CD4-positive, alpha-beta T cell (primary cell): ENCODE measurements around the gene ANKS1B. TPM values are rescaled to one million over a fixed set of nuclear protein-coding genes. Genes with fewer than 3 reads are reported as not detected.

Experiments
- ATAC-seq: fragments of 200-7000 bp; cut with Tn5 transposase; one replicate; pipeline ENCODE4 v1.10.0; 2022; ENCODE audit warnings: mild to moderate bottlenecking; ENCODE audit not compliant: poor library complexity
- CTCF ChIA-PET: fragments of 350-600 bp; sonication (Branson Sonifier 250); formaldehyde crosslinking; loops from one replicate; lab custom pipeline; 2021; ENCODE audit warnings: antibody characterized with exemption, inconsistent platforms; lab: Charles Lee
- POLR2A ChIA-PET: fragments of 350-600 bp; sonication (Branson Sonifier 250); formaldehyde crosslinking; loops from one replicate; lab custom pipeline; 2021; ENCODE audit warnings: antibody characterized with exemption, inconsistent platforms; lab: Charles Lee
- DNase-seq, 14 experiments: peaks; one replicate each; pipeline ENCODE4 v3.0.0-alpha.2; 2013 to 2020; ENCODE audit warnings: mixed read lengths in 2 of 14
- H3K27ac ChIP-seq, 2 donors: one replicate each; pipeline versions ENCODE4 v1.5.1 to v1.7.0; 2013; ENCODE audit warnings: low read length in 2 of 2, low read depth in 1 of 2, mild to moderate bottlenecking in 1 of 2
- H3K27me3 ChIP-seq, 2 experiments: 1 replicate in 1 of 2; 2 replicates in 1 of 2; pipeline versions ENCODE4 v1.6.1 to v1.7.0; 2013; ENCODE audit warnings: low read length in 2 of 2, control low read depth in 1 of 2, mild to moderate bottlenecking in 1 of 2, moderate library complexity in 1 of 2; ENCODE audit not compliant: insufficient read depth in 2 of 2, control insufficient read depth in 1 of 2
- H3K36me3 ChIP-seq: one replicate; pipeline ENCODE4 v1.6.1; 2013; ENCODE audit warnings: low read length, control low read depth; ENCODE audit not compliant: insufficient read depth
- H3K4me1 ChIP-seq: one replicate; pipeline ENCODE4 v1.6.1; 2013; ENCODE audit warnings: low read length, control low read depth; ENCODE audit not compliant: insufficient read depth
- H3K4me3 ChIP-seq: one replicate; pipeline ENCODE4 v1.5.1; 2013; ENCODE audit warnings: mild to moderate bottlenecking, low read length, moderate library complexity
- H3K9me3 ChIP-seq, 2 experiments: 1 replicate in 1 of 2; 2 replicates in 1 of 2; pipeline versions ENCODE4 v1.6.1 to v1.7.0; 2013; ENCODE audit warnings: low read length in 2 of 2, mild to moderate bottlenecking in 2 of 2, control low read depth in 1 of 2, moderate library complexity in 1 of 2; ENCODE audit not compliant: control insufficient read depth in 1 of 2, insufficient read depth in 1 of 2
- H3K27ac Mint-ChIP-seq: one replicate; pipeline ENCODE4 v1.8.0; 2020; ENCODE audit warnings: mixed read lengths
- H3K27me3 Mint-ChIP-seq: one replicate; pipeline ENCODE4 v1.8.0; 2021; ENCODE audit warnings: mixed read lengths
- H3K36me3 Mint-ChIP-seq: one replicate; pipeline ENCODE4 v1.8.0; 2021; ENCODE audit warnings: low read depth, mixed read lengths
- H3K4me1 Mint-ChIP-seq: one replicate; pipeline ENCODE4 v1.8.0; 2021; ENCODE audit warnings: low read depth, mixed read lengths
- H3K4me3 Mint-ChIP-seq: one replicate; pipeline ENCODE4 v1.8.0; 2020; ENCODE audit warnings: mild to moderate bottlenecking, mixed read lengths
- H3K9me3 Mint-ChIP-seq: one replicate; pipeline ENCODE4 v1.8.0; 2020; ENCODE audit warnings: mixed read lengths
- intact Hi-C, 2 experiments: fragments of 100-400 bp; cut with DNase I in 1 of 2; cut with micrococcal nuclease in 1 of 2; formaldehyde crosslinking; loops; one replicate each; pipeline versions ENCODE4 v1.15.1 to v1.9.0; 2023 to 2025; cut with DNase I, micrococcal nuclease
- total RNA-seq, 174 experiments: library from RNA in 2 of 174; stranded (reverse) in 2 of 174; gene quantifications; one replicate each; pipeline ENCODE4 v1.2.3 and lab custom pipeline; 2021 to 2026
- TF ChIP-seq, protein P1 (sequence below): fragments of 200-600 bp; IDR thresholded peaks from one replicate; pipeline ENCODE4 v1.8.0; 2022; ENCODE audit warnings: antibody characterized with exemption, mild to moderate bottlenecking

The ANKS1B gene
- total RNA-seq, 2 experiments from 2014 or later: 0.16 to 1.1 TPM

GRCh38 chr12:99523853-99524252 lies 460.9 kb downstream of the ANKS1B start:
- no peaks in the 10 kb centered on the region for H3K27me3 Mint-ChIP-seq
- no peak overlapping the region for H3K4me3 ChIP-seq
- no peaks in the 10 kb centered on the region for H3K4me1 ChIP-seq
- ChIA-PET POLR2A (no interaction called here), CTCF (no interaction called here)
- H3K27me3 ChIP-seq: no peaks in the 10 kb centered on the region
- H3K27ac ChIP-seq: no peak overlapping the region
- peaks cover 14% of the 10 kb centered on the region for H3K9me3 Mint-ChIP-seq
- H3K4me1 Mint-ChIP-seq: no peaks in the 10 kb centered on the region
- intact Hi-C loops: no loop called here
- no peaks in the 10 kb centered on the region for H3K36me3 Mint-ChIP-seq
- no peak overlapping the region for H3K27ac Mint-ChIP-seq
- H3K4me3 Mint-ChIP-seq: no peak overlapping the region
- TF ChIP-seq, protein P1, sequence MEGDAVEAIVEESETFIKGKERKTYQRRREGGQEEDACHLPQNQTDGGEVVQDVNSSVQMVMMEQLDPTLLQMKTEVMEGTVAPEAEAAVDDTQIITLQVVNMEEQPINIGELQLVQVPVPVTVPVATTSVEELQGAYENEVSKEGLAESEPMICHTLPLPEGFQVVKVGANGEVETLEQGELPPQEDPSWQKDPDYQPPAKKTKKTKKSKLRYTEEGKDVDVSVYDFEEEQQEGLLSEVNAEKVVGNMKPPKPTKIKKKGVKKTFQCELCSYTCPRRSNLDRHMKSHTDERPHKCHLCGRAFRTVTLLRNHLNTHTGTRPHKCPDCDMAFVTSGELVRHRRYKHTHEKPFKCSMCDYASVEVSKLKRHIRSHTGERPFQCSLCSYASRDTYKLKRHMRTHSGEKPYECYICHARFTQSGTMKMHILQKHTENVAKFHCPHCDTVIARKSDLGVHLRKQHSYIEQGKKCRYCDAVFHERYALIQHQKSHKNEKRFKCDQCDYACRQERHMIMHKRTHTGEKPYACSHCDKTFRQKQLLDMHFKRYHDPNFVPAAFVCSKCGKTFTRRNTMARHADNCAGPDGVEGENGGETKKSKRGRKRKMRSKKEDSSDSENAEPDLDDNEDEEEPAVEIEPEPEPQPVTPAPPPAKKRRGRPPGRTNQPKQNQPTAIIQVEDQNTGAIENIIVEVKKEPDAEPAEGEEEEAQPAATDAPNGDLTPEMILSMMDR: no peak
- no peaks in the 10 kb centered on the region for H3K36me3 ChIP-seq
- ATAC-seq (no peak), DNase-seq (no peak)
- H3K9me3 ChIP-seq: peaks cover 3 to 9% of the 10 kb centered on the region in 2 experiments

- no peak overlapping the region for H3K4me3 ChIP-seq
- H3K27ac Mint-ChIP-seq: no peak overlapping the region
- H3K4me3 Mint-ChIP-seq: no peak overlapping the region
- H3K27ac ChIP-seq: no peak overlapping the region
- TF ChIP-seq, protein P1: no peak
- no peaks in the 10 kb centered on the region for H3K4me1 ChIP-seq
- ATAC-seq (no peak), DNase-seq (no peak)
- H3K4me1 Mint-ChIP-seq: no peaks in the 10 kb centered on the region
- CTCF ChIA-PET: no interaction called here
- H3K36me3 ChIP-seq: no peaks in the 10 kb centered on the region
- intact Hi-C loops: no loop called here
- H3K27me3 Mint-ChIP-seq: no peaks in the 10 kb centered on the region
- no peaks in the 10 kb centered on the region for H3K27me3 ChIP-seq
- peaks cover 3 to 9% of the 10 kb centered on the region in 2 experiments for H3K9me3 ChIP-seq
- POLR2A ChIA-PET: no interaction called here
- no peaks in the 10 kb centered on the region for H3K36me3 Mint-ChIP-seq
- H3K9me3 Mint-ChIP-seq: peaks cover 13% of the 10 kb centered on the region
Measured at GRCh38 chr12:99522456-99522855, 462.3 kb downstream of the ANKS1B start.

DNA sequence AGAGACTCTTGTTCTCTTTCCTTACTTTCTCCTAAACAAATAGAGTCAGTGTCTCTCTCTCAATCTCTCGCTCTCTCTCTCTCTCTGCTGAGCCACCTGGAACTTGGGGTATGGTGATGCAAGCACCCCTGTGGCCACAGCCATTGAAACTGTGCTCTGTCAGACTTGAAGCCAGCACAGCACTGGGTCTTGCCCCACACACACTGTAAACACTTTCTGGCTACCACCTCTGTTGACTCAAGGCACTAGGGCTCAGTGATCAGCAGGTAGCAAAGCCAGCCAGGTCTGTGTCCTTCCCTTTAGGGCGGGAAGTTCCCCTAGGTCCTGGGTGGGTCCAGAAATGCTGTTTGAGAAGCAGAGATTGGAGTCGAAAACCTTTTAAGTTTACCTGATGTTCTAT lies 463.1 kb downstream of the ANKS1B start:
- Histone ChIP-seq H3K4me1 (no peaks in the 10 kb centered on the region), H3K27ac (no peak overlapping the region), H3K27me3 (no peaks in the 10 kb centered on the region), H3K9me3 (peaks cover 3 to 9% of the 10 kb centered on the region in 2 experiments), H3K4me3 (no peak overlapping the region), H3K36me3 (no peaks in the 10 kb centered on the region)
- H3K36me3 Mint-ChIP-seq: no peaks in the 10 kb centered on the region
- H3K9me3 Mint-ChIP-seq: peaks cover 15% of the 10 kb centered on the region
- H3K4me1 Mint-ChIP-seq: no peaks in the 10 kb centered on the region
- ChIA-PET POLR2A (no interaction called here), CTCF (no interaction called here)
- no peak overlapping the region for H3K4me3 Mint-ChIP-seq
- DNase-seq (no peak), ATAC-seq (no peak)
- H3K27ac Mint-ChIP-seq: no peak overlapping the region
- no peaks in the 10 kb centered on the region for H3K27me3 Mint-ChIP-seq
- intact Hi-C loops: no loop called here
- TF ChIP-seq, protein P1: no peak
